Choroid plexus epithelial cell (primary cell): ENCODE measurements around the gene CAT.

Experiments used
- DNase-seq: peaks from one replicate; pipeline ENCODE4 v3.0.0-alpha.2; 2010; ENCODE audit warnings: low read depth
- H3K4me3 ChIP-seq: 2 replicates; pipeline ENCODE4 v1.5.1; 2011; ENCODE audit warnings: low read depth, mild to moderate bottlenecking, control low read depth, low read length, moderate library complexity
- TF ChIP-seq, protein P1 (sequence below): conservative IDR thresholded peaks from 2 replicates; pipeline ENCODE4 v1.5.1; 2011; ENCODE audit warnings: low read depth, mild to moderate bottlenecking, control low read depth, inconsistent platforms, low read length, moderate library complexity

Gene CAT

DNA sequence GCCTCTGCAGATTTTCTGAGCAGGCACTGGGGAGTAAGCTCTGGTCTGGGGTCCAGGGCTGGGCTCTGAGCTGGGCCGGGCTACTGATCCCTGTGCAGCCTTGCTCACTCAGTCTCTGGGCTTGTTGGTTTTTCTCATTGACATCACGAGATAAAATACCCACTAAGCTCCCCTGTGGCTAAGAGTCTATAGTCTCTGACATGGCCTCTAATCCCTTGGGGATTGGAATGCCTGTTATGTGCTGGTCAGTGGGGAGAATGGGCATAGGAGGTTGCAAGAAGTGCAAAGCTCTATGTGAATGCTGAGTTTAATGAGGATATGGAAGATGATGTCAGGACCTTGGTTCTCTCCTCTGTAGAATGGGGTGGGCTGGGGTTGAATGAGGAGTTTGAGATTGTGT is 51.6 kb downstream of the CAT start:
- DNase-seq: no peak
- H3K4me3 ChIP-seq: no peak overlapping the region
- TF ChIP-seq, protein P1, sequence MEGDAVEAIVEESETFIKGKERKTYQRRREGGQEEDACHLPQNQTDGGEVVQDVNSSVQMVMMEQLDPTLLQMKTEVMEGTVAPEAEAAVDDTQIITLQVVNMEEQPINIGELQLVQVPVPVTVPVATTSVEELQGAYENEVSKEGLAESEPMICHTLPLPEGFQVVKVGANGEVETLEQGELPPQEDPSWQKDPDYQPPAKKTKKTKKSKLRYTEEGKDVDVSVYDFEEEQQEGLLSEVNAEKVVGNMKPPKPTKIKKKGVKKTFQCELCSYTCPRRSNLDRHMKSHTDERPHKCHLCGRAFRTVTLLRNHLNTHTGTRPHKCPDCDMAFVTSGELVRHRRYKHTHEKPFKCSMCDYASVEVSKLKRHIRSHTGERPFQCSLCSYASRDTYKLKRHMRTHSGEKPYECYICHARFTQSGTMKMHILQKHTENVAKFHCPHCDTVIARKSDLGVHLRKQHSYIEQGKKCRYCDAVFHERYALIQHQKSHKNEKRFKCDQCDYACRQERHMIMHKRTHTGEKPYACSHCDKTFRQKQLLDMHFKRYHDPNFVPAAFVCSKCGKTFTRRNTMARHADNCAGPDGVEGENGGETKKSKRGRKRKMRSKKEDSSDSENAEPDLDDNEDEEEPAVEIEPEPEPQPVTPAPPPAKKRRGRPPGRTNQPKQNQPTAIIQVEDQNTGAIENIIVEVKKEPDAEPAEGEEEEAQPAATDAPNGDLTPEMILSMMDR: no peak

DNA sequence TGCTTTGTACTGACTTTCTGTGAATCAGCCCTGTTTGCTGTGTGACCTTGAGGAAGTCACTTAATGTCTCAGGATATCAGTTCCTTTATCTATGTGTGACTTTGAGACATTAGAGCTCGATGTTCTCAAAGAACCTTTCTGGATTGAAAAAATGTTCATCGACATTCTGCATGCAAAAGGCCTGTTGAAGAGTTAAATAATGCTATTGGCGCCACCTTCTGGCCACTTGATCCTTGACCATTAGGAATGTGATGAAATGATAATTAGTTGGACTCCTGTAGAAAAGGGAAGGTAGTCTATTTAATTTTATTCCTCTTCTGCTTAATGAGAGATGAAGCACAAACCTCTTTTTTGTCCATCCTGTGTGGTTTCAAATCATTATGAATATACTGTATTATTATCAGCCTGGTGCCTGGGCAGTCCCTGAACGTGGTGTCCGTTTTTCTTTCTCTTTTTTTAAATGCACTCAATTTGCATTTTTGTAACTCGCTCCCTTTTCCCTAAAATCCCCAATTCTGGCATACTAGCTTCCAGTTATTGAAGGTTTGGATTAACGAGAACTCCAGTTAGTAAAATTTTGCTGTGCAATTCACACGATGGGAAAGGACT is 54.2 kb downstream of the CAT start:
- peak; percentile 80 for DNase-seq
- TF ChIP-seq, protein P1: peak; percentile 65
- no peak overlapping the region for H3K4me3 ChIP-seq

DNA sequence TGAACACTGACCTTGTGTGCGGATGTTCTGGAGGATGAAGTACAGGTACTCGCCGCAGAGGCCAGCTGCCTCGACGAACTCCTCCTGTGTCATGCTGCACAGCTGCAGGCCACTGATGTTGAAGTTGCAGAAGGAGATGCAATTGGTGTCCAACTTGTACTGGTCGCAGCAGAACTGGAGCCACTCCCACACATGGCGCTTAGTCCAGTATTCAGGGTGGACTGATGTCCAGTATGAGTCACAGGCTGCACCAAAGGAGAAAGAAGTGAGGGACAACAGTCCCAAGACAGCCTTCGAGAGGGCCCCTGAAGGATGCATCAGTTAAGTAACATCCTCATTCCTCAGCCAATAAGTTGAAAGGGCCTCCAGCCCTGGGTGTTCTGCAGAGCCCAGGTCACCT is 54.7 kb downstream of the CAT start:
- no peak for DNase-seq
- TF ChIP-seq, protein P1: no peak
- H3K4me3 ChIP-seq: no peak overlapping the region

DNA sequence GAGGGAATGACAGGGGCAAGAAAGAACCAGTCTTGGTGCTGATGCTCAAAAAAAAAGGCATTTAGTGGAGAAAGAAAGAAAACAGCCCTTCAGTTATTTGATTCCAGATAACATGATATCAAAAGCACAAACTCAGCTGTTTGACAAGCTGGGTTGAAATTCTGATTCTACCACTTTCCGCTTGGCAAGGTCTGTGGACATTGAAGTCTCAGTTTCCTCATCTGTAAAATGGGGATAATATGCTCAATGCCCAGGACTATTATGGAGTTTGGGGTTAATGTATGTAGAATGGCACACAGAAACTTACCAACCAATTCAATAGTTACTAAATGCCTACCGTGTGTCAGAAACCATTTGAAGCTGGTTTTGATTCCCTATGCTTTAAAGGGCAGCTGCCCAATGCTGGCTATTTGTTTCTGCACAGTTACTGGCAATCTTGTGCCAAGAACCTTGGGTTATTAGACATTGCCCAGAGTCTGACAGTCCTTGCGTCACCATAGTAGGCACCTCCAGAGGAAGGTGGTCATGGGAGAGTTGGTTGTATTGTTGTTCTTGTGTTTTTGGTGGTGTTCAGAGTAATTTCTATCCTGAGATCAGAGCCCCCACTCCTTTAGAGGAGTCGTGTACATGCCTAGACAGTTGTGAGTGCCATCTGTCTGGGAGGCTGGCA is 55.3 kb downstream of the CAT start:
- TF ChIP-seq, protein P1: no peak
- no peak overlapping the region for H3K4me3 ChIP-seq
- DNase-seq: no peak

DNA sequence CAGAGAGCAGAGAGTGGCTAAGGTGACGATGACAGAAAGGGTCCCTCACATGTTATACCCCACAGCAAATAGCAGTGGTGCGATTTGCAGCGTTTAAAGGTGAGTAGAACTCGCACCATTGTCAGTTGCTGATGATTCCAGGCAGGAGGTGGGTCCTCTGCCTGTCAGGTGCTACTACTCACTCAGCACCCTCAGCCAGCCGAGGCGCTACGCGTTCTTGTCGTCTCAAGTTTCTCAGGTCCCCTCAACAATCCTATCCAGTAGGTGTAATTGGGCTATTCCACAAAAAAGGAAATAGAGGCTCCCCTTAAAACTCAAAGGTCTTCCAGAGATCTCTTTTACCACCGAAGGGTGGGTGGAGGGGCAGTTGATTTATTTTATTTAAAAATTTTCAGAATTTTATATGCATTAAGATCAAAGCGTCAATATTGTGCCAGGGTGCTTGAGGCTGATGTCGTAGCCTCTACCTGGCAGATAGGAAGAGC is 56.5 kb downstream of the CAT start:
- no peak overlapping the region for H3K4me3 ChIP-seq
- TF ChIP-seq, protein P1: no peak
- DNase-seq: no peak

DNA sequence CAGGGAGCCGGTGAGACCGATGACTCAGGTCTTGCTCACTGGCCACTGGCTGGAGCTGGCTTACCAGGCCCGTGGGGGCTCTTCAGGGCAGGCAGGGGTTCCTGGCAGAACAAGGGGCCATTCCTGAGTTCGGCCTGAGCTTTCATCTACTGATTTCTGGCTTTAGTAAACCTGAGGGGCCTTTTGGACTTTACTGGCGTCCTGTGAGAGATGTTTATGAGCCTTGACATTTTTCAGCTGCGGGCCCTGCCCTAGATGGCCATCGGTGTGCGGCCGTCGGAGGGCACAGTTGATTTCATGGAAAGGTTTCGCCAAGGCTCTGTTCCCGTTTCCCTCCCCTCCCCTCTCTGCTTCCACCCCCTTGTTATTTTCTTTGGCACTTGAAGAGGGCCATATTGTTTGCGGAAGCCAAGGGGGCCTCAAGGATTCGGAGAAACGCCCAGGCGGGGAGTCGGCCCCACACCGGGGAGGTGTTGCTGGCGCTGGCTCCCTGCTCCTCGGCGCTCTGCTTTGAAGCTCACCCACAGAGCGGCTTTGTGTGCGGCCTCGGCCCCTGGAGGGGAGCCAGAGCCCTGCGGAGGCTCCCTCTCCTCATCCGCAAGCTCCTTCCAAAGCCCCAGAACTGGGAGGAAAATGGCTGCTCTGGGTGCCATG is 57.1 kb downstream of the CAT start:
- H3K4me3 ChIP-seq: peak overlapping the region; percentile 1
- DNase-seq: peak; percentile 60
- TF ChIP-seq, protein P1: no peak
